A549 treated with Hydrocortisone at 1 μM for 4 hours (cell line): Measurements from ENCODE around the gene GPRC5B. TPM values are rescaled to one million over a fixed set of nuclear protein-coding genes. Genes with fewer than 3 reads are reported as not detected.

Experiments
- total RNA-seq: library from RNA; stranded (reverse); fragments of 200-300 nt; extraction: Qiagen RNA extraction; gene quantifications from 5 replicates; pipeline ENCODE4 v1.2.3, GENCODE V29; 2022

The GPRC5B gene
- 35.6 to 43.0 TPM (median 40.4 TPM) in 5 replicates for total RNA-seq

GRCh38 chr16:19884611-19885450 lies at the start of gene GPRC5B:
Gene GPRC5B, minus strand, starts transcription at chr16:19884848. Its CDS starts 12,003 bp downstream, at chr16:19872845.

Other genes starting within 250 kb of the GPRC5B start
- gene KNOP1, start 166.6 kb downstream of the GPRC5B start, total RNA-seq: 37.7 to 45.4 TPM (median 42.5 TPM) in 5 replicates
- 9.2 to 11.0 TPM (median 10.2 TPM) in 5 replicates for gene IQCK, start 166.6 kb downstream of the GPRC5B start, total RNA-seq
- gene GPR139, start 189.0 kb upstream of the GPRC5B start, total RNA-seq: not detected in 5 replicates